Nephron progenitor cell (in vitro differentiated cells): ENCODE results near the gene AFMID.

Experiments
- DNase-seq: peaks from one replicate; pipeline ENCODE4 v3.0.0; 2021
- H3K27ac Mint-ChIP-seq: 2 replicates; pipeline ENCODE4 v1.8.0; 2021; ENCODE audit warnings: mild to moderate bottlenecking, moderate library complexity, mixed read lengths
- H3K27me3 Mint-ChIP-seq: 2 replicates; pipeline ENCODE4 v1.8.0; 2021; ENCODE audit warnings: mild to moderate bottlenecking, low read depth, mixed read lengths; ENCODE audit not compliant: poor library complexity
- H3K36me3 Mint-ChIP-seq: 2 replicates; pipeline ENCODE4 v1.8.0; 2021; ENCODE audit warnings: low read depth, mixed read lengths
- H3K4me1 Mint-ChIP-seq: 2 replicates; pipeline ENCODE4 v1.8.0; 2021; ENCODE audit warnings: mixed read lengths
- H3K4me3 Mint-ChIP-seq: 2 replicates; pipeline ENCODE4 v1.8.0; 2021; ENCODE audit warnings: mild to moderate bottlenecking, moderate library complexity, mixed read lengths
- H3K9me3 Mint-ChIP-seq: 2 replicates; pipeline ENCODE4 v1.8.0; 2021; ENCODE audit warnings: mild to moderate bottlenecking, moderate library complexity, mixed read lengths
- TF ChIP-seq, protein P1 (sequence below): fragments of 200-600 bp; sonication (generic); IDR thresholded peaks from 2 replicates; pipeline ENCODE4 v1.5.0; 2021; ENCODE audit warnings: antibody characterized with exemption

The AFMID gene

GRCh38 chr17:78253946-78254672 is 66.9 kb downstream of the AFMID start:
- H3K4me3 Mint-ChIP-seq = peak overlapping the region; percentile 76
- H3K27ac Mint-ChIP-seq = no peak overlapping the region
- H3K9me3 Mint-ChIP-seq = no peaks in the 10 kb centered on the region
- no peaks in the 10 kb centered on the region for H3K36me3 Mint-ChIP-seq
- peak; percentile 93 for DNase-seq
- H3K4me1 Mint-ChIP-seq = peaks cover 64% of the 10 kb centered on the region
- TF ChIP-seq, protein P1, sequence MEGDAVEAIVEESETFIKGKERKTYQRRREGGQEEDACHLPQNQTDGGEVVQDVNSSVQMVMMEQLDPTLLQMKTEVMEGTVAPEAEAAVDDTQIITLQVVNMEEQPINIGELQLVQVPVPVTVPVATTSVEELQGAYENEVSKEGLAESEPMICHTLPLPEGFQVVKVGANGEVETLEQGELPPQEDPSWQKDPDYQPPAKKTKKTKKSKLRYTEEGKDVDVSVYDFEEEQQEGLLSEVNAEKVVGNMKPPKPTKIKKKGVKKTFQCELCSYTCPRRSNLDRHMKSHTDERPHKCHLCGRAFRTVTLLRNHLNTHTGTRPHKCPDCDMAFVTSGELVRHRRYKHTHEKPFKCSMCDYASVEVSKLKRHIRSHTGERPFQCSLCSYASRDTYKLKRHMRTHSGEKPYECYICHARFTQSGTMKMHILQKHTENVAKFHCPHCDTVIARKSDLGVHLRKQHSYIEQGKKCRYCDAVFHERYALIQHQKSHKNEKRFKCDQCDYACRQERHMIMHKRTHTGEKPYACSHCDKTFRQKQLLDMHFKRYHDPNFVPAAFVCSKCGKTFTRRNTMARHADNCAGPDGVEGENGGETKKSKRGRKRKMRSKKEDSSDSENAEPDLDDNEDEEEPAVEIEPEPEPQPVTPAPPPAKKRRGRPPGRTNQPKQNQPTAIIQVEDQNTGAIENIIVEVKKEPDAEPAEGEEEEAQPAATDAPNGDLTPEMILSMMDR = no peak
- peaks cover 13% of the 10 kb centered on the region for H3K27me3 Mint-ChIP-seq

GRCh38 chr17:78255029-78255656 is 68.0 kb downstream of the AFMID start:
- TF ChIP-seq, protein P1 = no peak
- no peak for DNase-seq
- peaks cover 13% of the 10 kb centered on the region for H3K27me3 Mint-ChIP-seq
- H3K27ac Mint-ChIP-seq = no peak overlapping the region
- no peak overlapping the region for H3K4me3 Mint-ChIP-seq
- H3K9me3 Mint-ChIP-seq = no peaks in the 10 kb centered on the region
- H3K4me1 Mint-ChIP-seq = peaks cover 66% of the 10 kb centered on the region
- H3K36me3 Mint-ChIP-seq = no peaks in the 10 kb centered on the region

GRCh38 chr17:78255953-78256706 is 69.0 kb downstream of the AFMID start:
- no peak overlapping the region for H3K4me3 Mint-ChIP-seq
- TF ChIP-seq, protein P1 = no peak

DNA sequence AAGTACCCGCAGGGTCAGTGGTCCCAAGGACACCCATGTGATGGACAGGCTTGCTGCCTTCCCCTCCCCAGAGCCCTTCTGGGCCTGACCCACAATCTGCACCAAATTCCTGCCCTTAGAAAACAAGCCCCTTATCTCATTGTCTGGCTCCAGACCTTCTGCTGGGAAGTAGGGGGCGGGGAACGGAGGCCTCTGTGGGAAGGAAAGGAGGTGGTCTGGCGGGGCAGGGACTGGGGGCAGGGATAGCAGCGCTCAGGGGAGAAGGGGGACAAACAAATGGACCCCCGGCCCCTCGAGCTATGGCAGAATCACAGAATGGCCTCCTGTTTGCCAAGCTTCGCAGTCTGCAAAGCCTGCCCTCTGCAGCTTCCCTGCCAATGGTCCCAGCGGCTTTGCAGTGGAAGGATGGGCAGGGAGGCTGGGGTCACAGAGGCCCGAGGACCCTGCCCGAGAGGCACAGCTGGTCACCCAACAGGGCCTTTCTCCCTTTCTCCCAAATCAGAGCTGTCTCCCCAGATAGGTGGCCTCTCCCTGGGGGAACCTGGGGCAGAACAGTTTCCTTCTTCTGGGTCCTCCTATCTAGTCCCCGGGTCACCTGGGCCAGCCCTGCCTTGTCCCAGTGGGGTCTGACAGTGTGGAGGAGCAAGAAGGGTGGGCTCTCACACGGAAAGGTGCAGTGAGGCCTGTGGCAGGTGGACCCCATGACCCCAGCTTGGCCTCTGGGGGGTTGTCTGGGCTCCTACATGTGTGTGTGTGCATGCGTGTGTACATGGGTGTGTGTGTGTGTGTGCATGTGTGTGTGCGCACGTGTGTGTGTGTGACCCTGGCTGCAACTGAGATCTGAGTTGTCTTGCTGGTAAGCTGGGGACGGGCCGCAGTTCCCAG is 69.8 kb downstream of the AFMID start:
- DNase-seq = no peak
- Mint-ChIP-seq H3K9me3 (no peaks in the 10 kb centered on the region), H3K36me3 (no peaks in the 10 kb centered on the region), H3K4me1 (peaks cover 62% of the 10 kb centered on the region), H3K4me3 (no peak overlapping the region), H3K27ac (no peak overlapping the region), H3K27me3 (peaks cover 13% of the 10 kb centered on the region)
- TF ChIP-seq, protein P1 = no peak

More at GRCh38 chr17:78255953-78256706, 69.0 kb downstream of the AFMID start:
- H3K27me3 Mint-ChIP-seq = peaks cover 13% of the 10 kb centered on the region
- H3K4me1 Mint-ChIP-seq = peaks cover 62% of the 10 kb centered on the region
- DNase-seq = no peak
- H3K27ac Mint-ChIP-seq = peak overlapping the region; percentile 57
- no peaks in the 10 kb centered on the region for H3K9me3 Mint-ChIP-seq
- no peaks in the 10 kb centered on the region for H3K36me3 Mint-ChIP-seq
